IMR-90 (cell line): ENCODE measurements around the gene ADAMTSL5. TPM values are rescaled to one million over a fixed set of nuclear protein-coding genes. Genes with fewer than 3 reads are reported as not detected.

ENCODE experiments used
- ATAC-seq: fragments of 200-7000 bp; cut with Tn5 transposase; 2 replicates; pipeline ENCODE4 v1.9.1; 2020; ENCODE audit warnings: low read depth, mild to moderate bottlenecking, moderate library complexity
- BruUV-seq: library from RNA; stranded (reverse); fragments of 400-500 nt; replicated peaks from 2 replicates; lab custom pipeline; 2021; lab: Mats Ljungman, UMichigan
- CTCF ChIA-PET: fragments of 300-600 bp; formaldehyde crosslinking; extraction: SDS; loops from one replicate; lab custom pipeline; 2021; ENCODE audit warnings: antibody characterized with exemption; lab: Yijun Ruan, JAX
- POLR2A ChIA-PET: fragments of 300-600 bp; sonication (Branson Sonifier 250); formaldehyde crosslinking; loops from one replicate; lab custom pipeline; 2022; ENCODE audit warnings: antibody characterized with exemption; ENCODE audit not compliant: unreplicated experiment; lab: Charles Lee
- DNase-seq: peaks from one replicate; pipeline ENCODE4 v3.0.0; 2013
- H2AFZ ChIP-seq: replicated peaks from 2 replicates; pipeline ENCODE3; 2013; ENCODE audit warnings: low read length, mild to moderate bottlenecking; ENCODE audit not compliant: poor library complexity
- H2AK5ac ChIP-seq: 2 replicates; pipeline ENCODE4 v1.6.1; 2013; ENCODE audit warnings: low read depth, low read length, inconsistent platforms
- H2AK9ac ChIP-seq: replicated peaks from 2 replicates; pipeline ENCODE3; 2013; ENCODE audit warnings: mild to moderate bottlenecking, low read depth, low read length, moderate library complexity; ENCODE audit not compliant: poor library complexity
- H2BK120ac ChIP-seq: 2 replicates; pipeline ENCODE4 v1.6.1; 2013; ENCODE audit warnings: low read depth, low read length, inconsistent platforms
- H2BK15ac ChIP-seq: 3 replicates; pipeline ENCODE4 v1.6.1; 2013; ENCODE audit warnings: low read depth, low read length, inconsistent platforms
- H2BK20ac ChIP-seq: 2 replicates; pipeline ENCODE4 v1.6.1; 2013; ENCODE audit warnings: low read depth, mild to moderate bottlenecking, inconsistent platforms, low read length, moderate library complexity
- H2BK5ac ChIP-seq: 2 replicates; pipeline ENCODE4 v1.6.1; 2013; ENCODE audit warnings: mild to moderate bottlenecking, low read depth, low read length, inconsistent platforms; ENCODE audit not compliant: poor library complexity, severe bottlenecking
- H3K14ac ChIP-seq: replicated peaks from 2 replicates; pipeline ENCODE4 v1.6.1; 2013; ENCODE audit warnings: low read depth, low read length, inconsistent platforms
- H3K18ac ChIP-seq: 2 replicates; pipeline ENCODE4 v1.6.1; 2013; ENCODE audit warnings: low read depth, low read length, control low read depth
- H3K23ac ChIP-seq: 2 replicates; pipeline ENCODE4 v1.6.1; 2013; ENCODE audit warnings: low read depth, low read length, inconsistent platforms
- H3K27ac ChIP-seq: 2 replicates; pipeline ENCODE4 v1.5.1; 2013; ENCODE audit warnings: mild to moderate bottlenecking, control low read depth, low read length; ENCODE audit not compliant: insufficient read depth
- H3K27me3 ChIP-seq: 2 replicates; pipeline ENCODE4 v1.6.1; 2013; ENCODE audit warnings: low read length; ENCODE audit not compliant: control insufficient read depth, insufficient read depth
- H3K36me3 ChIP-seq: 2 replicates; pipeline ENCODE4 v1.6.1; 2013; ENCODE audit warnings: low read length, mixed read lengths; ENCODE audit not compliant: control insufficient read depth, insufficient read depth
- H3K4ac ChIP-seq: 2 replicates; pipeline ENCODE4 v1.6.1; 2013; ENCODE audit warnings: low read depth, low read length, inconsistent platforms
- H3K4me1 ChIP-seq: 2 replicates; pipeline ENCODE4 v1.6.1; 2013; ENCODE audit warnings: low read length, mixed read lengths; ENCODE audit not compliant: control insufficient read depth, insufficient read depth
- H3K4me2 ChIP-seq: 2 replicates; pipeline ENCODE4 v1.6.1; 2013; ENCODE audit warnings: low read depth, mild to moderate bottlenecking, control low read depth, low read length, moderate library complexity
- H3K4me3 ChIP-seq: 2 replicates; pipeline ENCODE4 v1.5.1; 2013; ENCODE audit warnings: low read depth, mild to moderate bottlenecking, control low read depth, low read length, moderate library complexity; ENCODE audit not compliant: insufficient read depth
- H3K56ac ChIP-seq: 2 replicates; pipeline ENCODE4 v1.6.1; 2013; ENCODE audit warnings: low read length, inconsistent platforms; ENCODE audit not compliant: insufficient read depth; ENCODE audit errors: extremely low read depth
- H3K79me1 ChIP-seq, 2 experiments: 2 replicates each; pipeline ENCODE4 v1.6.1; 2013; ENCODE audit warnings: low read length in 2 of 2, inconsistent platforms in 1 of 2, low read depth in 1 of 2
- H3K9ac ChIP-seq: 2 replicates; pipeline ENCODE4 v1.6.1; 2013; ENCODE audit warnings: low read depth, low read length, control low read depth
- H3K9me1 ChIP-seq: 2 replicates; pipeline ENCODE4 v1.6.1; 2013; ENCODE audit warnings: low read length, inconsistent platforms; ENCODE audit not compliant: insufficient read depth
- H3K9me3 ChIP-seq: 2 replicates; pipeline ENCODE4 v1.6.1; 2013; ENCODE audit warnings: low read length; ENCODE audit not compliant: control insufficient read depth, insufficient read depth
- H4K20me1 ChIP-seq: 2 replicates; pipeline ENCODE4 v1.6.1; 2013; ENCODE audit warnings: low read length, inconsistent platforms; ENCODE audit not compliant: insufficient read depth
- H4K5ac ChIP-seq: 2 replicates; pipeline ENCODE4 v1.6.1; 2013; ENCODE audit warnings: mild to moderate bottlenecking, low read depth, low read length, control low read depth
- H4K8ac ChIP-seq, 2 experiments: 2 replicates each; pipeline ENCODE4 v1.6.1; 2013; ENCODE audit warnings: low read depth in 2 of 2, low read length in 2 of 2, control low read depth in 1 of 2, inconsistent platforms in 1 of 2
- H4K91ac ChIP-seq: 2 replicates; pipeline ENCODE4 v1.6.1; 2013; ENCODE audit warnings: low read depth, low read length, inconsistent platforms; ENCODE audit not compliant: insufficient read depth
- BHLHE40 ChIP-seq: fragments of 150-350 bp; IDR thresholded peaks from 2 replicates; pipeline ENCODE4 v1.6.1; 2016; ENCODE audit warnings: mild to moderate bottlenecking, low read depth, low read length
- CEBPB ChIP-seq: IDR thresholded peaks from 2 replicates; pipeline ENCODE4 v1.6.1; 2012; ENCODE audit warnings: low read depth, low read length, improper control_type of control experiment
- CHD1 ChIP-seq: IDR thresholded peaks from 2 replicates; pipeline ENCODE4 v1.6.1; 2012; ENCODE audit warnings: low read depth, low read length, improper control_type of control experiment
- ELK1 ChIP-seq: fragments of 150-350 bp; IDR thresholded peaks from 2 replicates; pipeline ENCODE4 v1.6.1; 2016; ENCODE audit warnings: low read depth, mild to moderate bottlenecking, low read length, moderate library complexity, borderline replicate concordance
- FOS ChIP-seq: fragments of 150-350 bp; IDR thresholded peaks from 2 replicates; pipeline ENCODE4 v1.6.1; 2016; ENCODE audit warnings: low read depth, low read length
- MAFK ChIP-seq: IDR thresholded peaks from 2 replicates; pipeline ENCODE4 v1.6.1; 2012; ENCODE audit warnings: low read depth, low read length, improper control_type of control experiment
- MAZ ChIP-seq: IDR thresholded peaks from 2 replicates; pipeline ENCODE4 v1.6.1; 2012; ENCODE audit warnings: low read depth, mild to moderate bottlenecking, low read length, improper control_type of control experiment, moderate library complexity, borderline replicate concordance
- MXI1 ChIP-seq: IDR thresholded peaks from 2 replicates; pipeline ENCODE4 v1.6.1; 2012; ENCODE audit warnings: low read depth, mild to moderate bottlenecking, low read length, moderate library complexity, borderline replicate concordance
- NFE2L2 ChIP-seq: fragments of 150-350 bp; IDR thresholded peaks from 2 replicates; pipeline ENCODE4 v1.6.1; 2016; ENCODE audit warnings: low read depth, mild to moderate bottlenecking, low read length
- POLR2A ChIP-seq: IDR thresholded peaks from 2 replicates; pipeline ENCODE4 v1.6.1; 2012; ENCODE audit warnings: mild to moderate bottlenecking, low read depth, low read length
- RAD21 ChIP-seq: IDR thresholded peaks from 2 replicates; pipeline ENCODE4 v1.6.1; 2012; ENCODE audit warnings: low read length, improper control_type of control experiment
- RCOR1 ChIP-seq: IDR thresholded peaks from 2 replicates; pipeline ENCODE4 v1.6.1; 2012; ENCODE audit warnings: mild to moderate bottlenecking, low read length, improper control_type of control experiment; ENCODE audit not compliant: insufficient replicate concordance
- RFX5 ChIP-seq: IDR thresholded peaks from 2 replicates; pipeline ENCODE4 v1.8.0; 2012; ENCODE audit warnings: low read depth, mild to moderate bottlenecking, low read length, moderate library complexity
- SMC3 ChIP-seq: fragments of 150-350 bp; IDR thresholded peaks from 2 replicates; pipeline ENCODE4 v1.6.1; 2016; ENCODE audit warnings: low read depth, mild to moderate bottlenecking, antibody characterized with exemption, low read length, moderate library complexity
- WGBS, 2 experiments: methylation state at CpG; one replicate each; pipeline versions ENCODE4 v1.1.5 to v1.1.7; 2013; ENCODE audit warnings: missing lambda C conversion rate in 2 of 2; ENCODE audit not compliant: insufficient read length in 1 of 2; ENCODE audit errors: extremely low coverage in 2 of 2; 5-methylcytosine and 5-hydroxymethylcytosine counted together
- dilution Hi-C: fragments of 300-500 bp; cut with HindIII; formaldehyde crosslinking; loops from one replicate; pipeline ENCODE4 v1.14.3; 2018; ENCODE audit warnings: low sequenced_read_pairs; ENCODE audit not compliant: unreplicated experiment
- in situ Hi-C: fragments of 300-500 bp; cut with MboI; formaldehyde crosslinking; loops from 3 replicates; pipeline ENCODE4 v1.14.3; 2019; ENCODE audit warnings: low sequenced_read_pairs, inconsistent platforms, mixed read lengths
- intact Hi-C: fragments of 100-400 bp; cut with micrococcal nuclease; formaldehyde crosslinking; loops from 2 replicates; pipeline ENCODE4 v1.10.0; 2022
- polyA plus RNA-seq, 3 experiments: library from polyadenylated mRNA; depleted of rRNA; stranded (reverse); fragments of >200 nt; gene quantifications; 2 replicates each; pipeline ENCODE4 v1.2.3, GENCODE V29; 2012; ENCODE audit warnings: low replicate concordance in 1 of 3
- total RNA-seq: library from RNA; depleted of rRNA; stranded (reverse); fragments of >200 nt; gene quantifications from 2 replicates; pipeline ENCODE4 v1.2.3, GENCODE V29; 2012
- TF ChIP-seq, protein P1 (sequence below): conservative IDR thresholded peaks from 2 replicates; pipeline ENCODE4 v1.5.1; 2012; ENCODE audit warnings: mild to moderate bottlenecking, low read depth, low read length, improper control_type of control experiment
- TF ChIP-seq, protein P2 (sequence below): fragments of 150-350 bp; IDR thresholded peaks from 2 replicates; pipeline ENCODE4 v1.6.1; 2017; ENCODE audit warnings: mild to moderate bottlenecking, antibody characterized with exemption, low read length, low read depth

The ADAMTSL5 gene
- total and polyA plus RNA-seq, 2 of the 4 experiments (the other 2 are of a cell fraction): 0.90 to 10.8 TPM

GRCh38 chr19:1510442-1510806, 2.4 kb downstream of the ADAMTSL5 start:
- Histone ChIP-seq H4K8ac (no peak overlapping the region), H2AFZ (no peak overlapping the region), H3K4ac (no peak overlapping the region), H3K4me3 (no peak overlapping the region), H3K14ac (no peak overlapping the region), H4K91ac (no peak overlapping the region), H3K9me3 (no peaks in the 10 kb centered on the region), H3K9ac (no peak overlapping the region), H2BK20ac (no peak overlapping the region), H2BK120ac (no peak overlapping the region), H2AK9ac (no peak overlapping the region), H3K36me3 (peaks cover 11% of the 10 kb centered on the region; the same call in 1 of the 2 replicates), H2AK5ac (peak overlapping the region; percentile 43; the same call in 1 of the 2 replicates), H3K18ac (no peak overlapping the region), H3K56ac (no peak overlapping the region), H2BK5ac (no peak overlapping the region), H4K20me1 (peaks cover 6% of the 10 kb centered on the region; the same call in 1 of the 2 replicates), H4K5ac (no peak overlapping the region), H2BK15ac (no peak overlapping the region), H3K23ac (no peak overlapping the region), H3K27ac (no peak overlapping the region), H3K27me3 (no peaks in the 10 kb centered on the region), H3K4me1 (peaks cover 6% of the 10 kb centered on the region), H3K9me1 (no peaks in the 10 kb centered on the region; the same call in 1 of the 2 replicates), H3K79me1 (peaks cover 4 to 15% of the 10 kb centered on the region in 2 experiments; a peak in 1 of 4 replicates), H3K4me2 (no peak overlapping the region)
- ATAC-seq: no peak
- TF ChIP-seq CEBPB: no peak
- TF ChIP-seq, protein P1, sequence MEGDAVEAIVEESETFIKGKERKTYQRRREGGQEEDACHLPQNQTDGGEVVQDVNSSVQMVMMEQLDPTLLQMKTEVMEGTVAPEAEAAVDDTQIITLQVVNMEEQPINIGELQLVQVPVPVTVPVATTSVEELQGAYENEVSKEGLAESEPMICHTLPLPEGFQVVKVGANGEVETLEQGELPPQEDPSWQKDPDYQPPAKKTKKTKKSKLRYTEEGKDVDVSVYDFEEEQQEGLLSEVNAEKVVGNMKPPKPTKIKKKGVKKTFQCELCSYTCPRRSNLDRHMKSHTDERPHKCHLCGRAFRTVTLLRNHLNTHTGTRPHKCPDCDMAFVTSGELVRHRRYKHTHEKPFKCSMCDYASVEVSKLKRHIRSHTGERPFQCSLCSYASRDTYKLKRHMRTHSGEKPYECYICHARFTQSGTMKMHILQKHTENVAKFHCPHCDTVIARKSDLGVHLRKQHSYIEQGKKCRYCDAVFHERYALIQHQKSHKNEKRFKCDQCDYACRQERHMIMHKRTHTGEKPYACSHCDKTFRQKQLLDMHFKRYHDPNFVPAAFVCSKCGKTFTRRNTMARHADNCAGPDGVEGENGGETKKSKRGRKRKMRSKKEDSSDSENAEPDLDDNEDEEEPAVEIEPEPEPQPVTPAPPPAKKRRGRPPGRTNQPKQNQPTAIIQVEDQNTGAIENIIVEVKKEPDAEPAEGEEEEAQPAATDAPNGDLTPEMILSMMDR: no peak
- TF ChIP-seq RAD21: no peak
- TF ChIP-seq RFX5: no peak
- no peak for TF ChIP-seq MXI1
- TF ChIP-seq MAFK: no peak
- TF ChIP-seq SMC3: no peak
- no peak for TF ChIP-seq MAZ
- TF ChIP-seq BHLHE40: no peak
- TF ChIP-seq ELK1: no peak
- no peak for TF ChIP-seq RCOR1
- TF ChIP-seq, protein P2, sequence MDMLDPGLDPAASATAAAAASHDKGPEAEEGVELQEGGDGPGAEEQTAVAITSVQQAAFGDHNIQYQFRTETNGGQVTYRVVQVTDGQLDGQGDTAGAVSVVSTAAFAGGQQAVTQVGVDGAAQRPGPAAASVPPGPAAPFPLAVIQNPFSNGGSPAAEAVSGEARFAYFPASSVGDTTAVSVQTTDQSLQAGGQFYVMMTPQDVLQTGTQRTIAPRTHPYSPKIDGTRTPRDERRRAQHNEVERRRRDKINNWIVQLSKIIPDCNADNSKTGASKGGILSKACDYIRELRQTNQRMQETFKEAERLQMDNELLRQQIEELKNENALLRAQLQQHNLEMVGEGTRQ: no peak
- TF ChIP-seq NFE2L2: no peak
- TF ChIP-seq POLR2A: no peak
- TF ChIP-seq CHD1: no peak
- no peak for TF ChIP-seq FOS
- dilution Hi-C loops: no loop called here
- intact Hi-C loops: no loop called here
- no peak for DNase-seq
- ChIA-PET POLR2A (no interaction called here), CTCF (no interaction called here)
- no TSS peak for BruUV-seq
- in situ Hi-C loops: no loop called here
- WGBS, 2 experiments: 42% methylated on average over 9 of the region's 25 CpGs; no CpG with 5 or more reads in 1 of the 2 experiments
